Vagina (tissue), 2 donors: Measurements from ENCODE around the gene TIGD3. TPM values are rescaled to one million over a fixed set of nuclear protein-coding genes. Genes with fewer than 3 reads are reported as not detected.
A peak's percentile ranks its signal among the peaks of the same experiment; 100 is the strongest.

ENCODE experiments used
- DNase-seq, 2 donors: peaks; one replicate each; pipeline ENCODE4 v3.0.0-alpha.2; 2017; ENCODE audit errors: extremely low spot score in 2 of 2
- H3K27ac ChIP-seq: fragments of 200-600 bp; sonication (generic); one replicate; pipeline ENCODE4 v1.5.1; 2019
- H3K27me3 ChIP-seq: fragments of 200-600 bp; sonication (generic); one replicate; pipeline ENCODE4 v1.5.1; 2019
- H3K36me3 ChIP-seq, 2 donors: fragments of 200-600 bp; sonication (generic); one replicate each; pipeline ENCODE4 v1.5.1; 2017 to 2019
- H3K4me1 ChIP-seq: fragments of 200-600 bp; sonication (generic); one replicate; pipeline ENCODE4 v1.5.1; 2019
- H3K4me3 ChIP-seq, 2 donors: fragments of 200-600 bp; sonication (generic); 1 replicate in 1 of 2; 2 replicates in 1 of 2; pipeline ENCODE4 v1.5.1; 2016 to 2019
- H3K9me3 ChIP-seq: fragments of 200-600 bp; sonication (generic); one replicate; pipeline ENCODE4 v1.5.1; 2019
- POLR2A ChIP-seq, 2 donors: fragments of 450-650 bp; IDR thresholded peaks; one replicate each; pipeline ENCODE4 v1.6.1; 2017; ENCODE audit warnings: antibody characterized with exemption in 2 of 2, mild to moderate bottlenecking in 2 of 2, moderate library complexity in 2 of 2
- POLR2AphosphoS5 ChIP-seq, 2 donors: sonication (generic); formaldehyde crosslinking; IDR thresholded peaks; one replicate each; pipeline ENCODE4 v1.9.0; 2017; ENCODE audit warnings: antibody characterized with exemption in 2 of 2, mild to moderate bottlenecking in 2 of 2, low read depth in 1 of 2; ENCODE audit not compliant: insufficient read depth in 1 of 2
- intact Hi-C: fragments of 100-400 bp; cut with DNase I; formaldehyde crosslinking; loops from one replicate; pipeline ENCODE4 v1.15.1; 2023
- total RNA-seq: library from RNA; depleted of rRNA; stranded (reverse); fragments of >200 nt; gene quantifications from one replicate; pipeline ENCODE4 v1.2.3, GENCODE V29; 2016
- TF ChIP-seq, protein P1 (sequence below), 3 experiments: fragments of 450-650 bp in 2 of 3; fragments of 200-600 bp in 1 of 3; sonication (generic) in 1 of 3; IDR thresholded peaks; one replicate each; pipeline ENCODE4 v1.5.1; 2017 to 2019; ENCODE audit warnings: antibody characterized with exemption in 3 of 3, mild to moderate bottlenecking in 2 of 3, moderate library complexity in 2 of 3

TIGD3 gene
- total RNA-seq, 1 donor from 2014 or later: not detected

DNA sequence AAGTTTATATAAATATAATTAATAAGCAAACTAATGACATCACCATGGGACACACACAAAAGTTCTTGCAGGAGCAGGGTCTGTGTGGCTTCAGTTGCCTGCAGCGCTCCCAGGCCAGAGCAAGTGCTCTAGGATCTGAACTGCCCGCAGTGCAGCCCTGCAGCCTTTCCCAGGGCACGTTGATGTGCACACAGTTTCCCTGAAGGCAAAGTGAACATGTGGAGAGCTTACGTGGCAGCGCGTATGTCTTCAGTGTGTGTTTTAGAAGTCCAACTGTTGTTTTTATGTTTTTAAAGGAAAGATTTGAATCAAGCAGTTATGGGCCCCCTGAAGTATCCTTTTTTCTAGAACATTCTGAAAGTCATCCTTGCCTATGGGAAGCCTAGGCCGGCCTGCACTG is 1.2 kb upstream of the TIGD3 start:
- TF ChIP-seq, protein P1, sequence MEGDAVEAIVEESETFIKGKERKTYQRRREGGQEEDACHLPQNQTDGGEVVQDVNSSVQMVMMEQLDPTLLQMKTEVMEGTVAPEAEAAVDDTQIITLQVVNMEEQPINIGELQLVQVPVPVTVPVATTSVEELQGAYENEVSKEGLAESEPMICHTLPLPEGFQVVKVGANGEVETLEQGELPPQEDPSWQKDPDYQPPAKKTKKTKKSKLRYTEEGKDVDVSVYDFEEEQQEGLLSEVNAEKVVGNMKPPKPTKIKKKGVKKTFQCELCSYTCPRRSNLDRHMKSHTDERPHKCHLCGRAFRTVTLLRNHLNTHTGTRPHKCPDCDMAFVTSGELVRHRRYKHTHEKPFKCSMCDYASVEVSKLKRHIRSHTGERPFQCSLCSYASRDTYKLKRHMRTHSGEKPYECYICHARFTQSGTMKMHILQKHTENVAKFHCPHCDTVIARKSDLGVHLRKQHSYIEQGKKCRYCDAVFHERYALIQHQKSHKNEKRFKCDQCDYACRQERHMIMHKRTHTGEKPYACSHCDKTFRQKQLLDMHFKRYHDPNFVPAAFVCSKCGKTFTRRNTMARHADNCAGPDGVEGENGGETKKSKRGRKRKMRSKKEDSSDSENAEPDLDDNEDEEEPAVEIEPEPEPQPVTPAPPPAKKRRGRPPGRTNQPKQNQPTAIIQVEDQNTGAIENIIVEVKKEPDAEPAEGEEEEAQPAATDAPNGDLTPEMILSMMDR (IDR thresholded peaks at IDR 0.05): no peak
- DNase-seq: no peak

DNA sequence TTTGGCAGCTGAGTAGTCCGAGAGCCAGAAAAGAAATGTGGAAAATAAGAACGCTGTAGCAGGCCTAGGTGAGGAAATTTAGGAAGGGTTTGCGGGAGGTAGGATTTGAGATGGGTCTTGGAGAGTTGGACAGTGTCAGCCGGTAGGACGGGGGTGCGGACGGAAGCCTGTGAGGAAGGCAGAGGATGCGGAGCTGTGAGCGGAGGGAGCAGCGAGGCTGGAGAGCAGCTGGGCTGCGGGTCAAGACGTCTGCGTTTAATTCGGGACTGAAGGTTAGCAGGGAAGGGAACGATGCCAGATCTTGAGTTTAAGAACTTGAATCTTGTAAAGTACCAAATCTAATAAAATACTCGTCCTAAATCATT is 669 bp upstream of the TIGD3 start:
- peaks cover 26% of the 10 kb centered on the region for H3K4me1 ChIP-seq
- H3K36me3 ChIP-seq: peaks cover 0 to 39% of the 10 kb centered on the region in 2 donors
- H3K27me3 ChIP-seq: no peaks in the 10 kb centered on the region
- H3K27ac ChIP-seq: peak overlapping the region; percentile 48
- intact Hi-C loops: loop anchor here (2.0 kb wide), 1 partner anchor 25 kb away; no protein-coding TSS in a partner anchor
- no peaks in the 10 kb centered on the region for H3K9me3 ChIP-seq
- DNase-seq: no peak
- TF ChIP-seq POLR2A (IDR thresholded peaks at IDR 0.05): no peak
- TF ChIP-seq POLR2AphosphoS5 (IDR thresholded peaks at IDR 0.05; ENCODE audit: insufficient read depth in 1 of 2, low read depth in 1 of 2): no peak
- TF ChIP-seq, protein P1 (IDR thresholded peaks at IDR 0.05): no peak
- peak overlapping the region; percentile 71 to 72 for H3K4me3 ChIP-seq

More for the DNA sequence above, 1.2 kb upstream of the TIGD3 start:
- H3K4me1 ChIP-seq: peaks cover 26% of the 10 kb centered on the region
- intact Hi-C loops: no loop called here
- peak overlapping the region in 1 of 2 donors; percentile 71 for H3K4me3 ChIP-seq
- H3K27ac ChIP-seq: peak overlapping the region; percentile 48
- H3K9me3 ChIP-seq: no peaks in the 10 kb centered on the region
- peaks cover 0 to 44% of the 10 kb centered on the region in 2 donors for H3K36me3 ChIP-seq
- H3K27me3 ChIP-seq: no peaks in the 10 kb centered on the region

DNA sequence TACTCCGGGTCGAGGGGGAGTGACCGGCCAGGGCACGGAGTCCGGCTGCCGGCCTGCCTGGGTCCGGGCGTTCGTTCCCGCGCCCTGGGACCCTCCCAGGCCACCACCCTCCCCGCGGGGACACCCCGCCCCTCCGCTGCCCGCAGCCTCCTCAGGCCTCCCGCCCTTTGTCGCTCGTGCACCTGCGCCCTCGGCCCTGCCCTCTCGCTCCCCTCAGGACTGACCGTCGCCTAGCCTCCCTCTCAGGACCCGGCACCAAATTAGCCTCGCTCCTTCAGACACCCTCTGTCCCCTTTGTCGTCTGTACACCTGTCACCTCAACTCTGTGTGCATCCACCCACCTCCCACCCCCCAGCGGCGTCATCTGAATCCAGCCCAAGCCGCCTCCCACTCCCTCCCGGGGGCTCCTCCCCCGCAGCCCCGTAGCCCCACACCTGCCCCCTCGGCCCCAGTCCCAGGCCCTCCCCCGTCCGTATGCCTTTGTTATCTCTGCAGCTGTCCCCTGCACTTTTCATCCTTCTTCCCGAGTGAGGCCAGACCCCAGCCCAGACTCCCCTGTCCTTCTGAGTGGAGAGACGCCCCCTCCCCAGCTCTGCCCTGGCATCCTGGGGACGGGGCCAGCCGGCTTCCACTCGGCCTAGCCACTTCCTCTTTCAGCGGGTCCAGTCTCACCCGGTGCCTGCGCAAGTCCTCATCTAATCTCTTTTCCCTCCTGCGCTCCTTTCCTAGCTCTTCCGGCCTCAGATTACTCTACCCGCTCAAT is 643 bp downstream of the TIGD3 start:
- intact Hi-C loops: loop anchor here (2.0 kb wide), 1 partner anchor 24 kb away; no protein-coding TSS in a partner anchor
- Histone ChIP-seq H3K27me3 (no peaks in the 10 kb centered on the region), H3K4me3 (peak overlapping the region; percentile 71 to 72), H3K9me3 (no peaks in the 10 kb centered on the region), H3K36me3 (peaks cover 0 to 26% of the 10 kb centered on the region in 2 donors), H3K27ac (peak overlapping the region; percentile 68), H3K4me1 (peaks cover 26% of the 10 kb centered on the region)
- DNase-seq: no peak
- TF ChIP-seq POLR2A (IDR thresholded peaks at IDR 0.05) (no peak), POLR2AphosphoS5 (IDR thresholded peaks at IDR 0.05; ENCODE audit: insufficient read depth in 1 of 2, low read depth in 1 of 2) (no peak)
- TF ChIP-seq, protein P1 (IDR thresholded peaks at IDR 0.05): no peak

DNA sequence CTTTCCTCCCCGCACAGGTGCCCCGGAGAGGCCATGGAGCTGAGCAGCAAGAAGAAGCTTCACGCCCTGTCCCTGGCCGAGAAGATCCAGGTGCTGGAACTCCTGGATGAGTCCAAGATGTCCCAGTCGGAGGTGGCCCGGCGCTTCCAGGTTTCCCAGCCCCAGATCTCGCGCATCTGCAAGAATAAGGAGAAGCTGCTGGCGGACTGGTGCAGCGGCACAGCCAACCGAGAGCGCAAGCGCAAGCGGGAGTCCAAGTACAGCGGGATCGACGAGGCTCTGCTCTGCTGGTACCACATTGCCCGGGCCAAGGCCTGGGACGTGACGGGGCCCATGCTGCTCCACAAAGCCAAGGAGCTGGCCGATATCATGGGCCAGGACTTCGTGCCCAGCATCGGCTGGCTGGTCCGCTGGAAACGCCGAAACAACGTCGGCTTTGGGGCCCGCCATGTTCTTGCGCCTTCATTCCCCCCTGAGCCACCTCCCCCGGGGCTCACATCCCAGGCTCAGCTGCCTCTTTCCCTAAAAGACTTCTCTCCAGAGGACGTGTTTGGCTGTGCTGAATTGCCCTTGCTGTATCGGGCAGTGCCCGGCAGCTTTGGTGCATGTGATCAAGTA is 1.3 kb downstream of the TIGD3 start:
- peaks cover 26% of the 10 kb centered on the region for H3K4me1 ChIP-seq
- no peak overlapping the region for H3K27ac ChIP-seq
- peaks cover 0 to 19% of the 10 kb centered on the region in 2 donors for H3K36me3 ChIP-seq
- DNase-seq: no peak
- no peaks in the 10 kb centered on the region for H3K27me3 ChIP-seq
- TF ChIP-seq, protein P1 (IDR thresholded peaks at IDR 0.05): no peak
- H3K9me3 ChIP-seq: no peaks in the 10 kb centered on the region
- peak overlapping the region; percentile 71 to 72 for H3K4me3 ChIP-seq
- intact Hi-C loops: loop anchor here (2.0 kb wide), 1 partner anchor 23 kb away; no protein-coding TSS in a partner anchor
